KMS-11 (cell line): ENCODE measurements around the gene RRP36.

Experiments used
- H2AFZ ChIP-seq: fragments of 200-600 bp; sonication (generic); 2 replicates; pipeline ENCODE4 v1.6.1; 2016; ENCODE audit warnings: antibody characterized with exemption, mixed run types, low read depth
- H3K27ac ChIP-seq: fragments of 200-600 bp; sonication (generic); 2 replicates; pipeline ENCODE4 v1.6.1; 2016; ENCODE audit warnings: mild to moderate bottlenecking, mixed run types
- H3K27me3 ChIP-seq: fragments of 200-600 bp; sonication (generic); 2 replicates; pipeline ENCODE4 v1.6.1; 2017; ENCODE audit warnings: mild to moderate bottlenecking, low read depth, mixed run types, moderate library complexity; ENCODE audit not compliant: insufficient read depth
- H3K36me3 ChIP-seq: fragments of 200-600 bp; sonication (generic); 2 replicates; pipeline ENCODE4 v1.6.1; 2017; ENCODE audit warnings: mild to moderate bottlenecking, mixed run types; ENCODE audit not compliant: insufficient read depth
- H3K4me1 ChIP-seq: fragments of 200-600 bp; sonication (generic); 2 replicates; pipeline ENCODE4 v1.6.1; 2016; ENCODE audit warnings: mild to moderate bottlenecking, low read depth, mixed run types; ENCODE audit not compliant: poor library complexity, severe bottlenecking
- H3K4me2 ChIP-seq: fragments of 200-600 bp; sonication (generic); 2 replicates; pipeline ENCODE4 v1.7.0; 2016; ENCODE audit warnings: mild to moderate bottlenecking, mixed run types
- H3K4me3 ChIP-seq: fragments of 200-600 bp; sonication (generic); IDR thresholded peaks from 2 replicates; pipeline ENCODE4 v1.6.1; 2017; ENCODE audit warnings: low read depth, low read length, mixed read lengths; ENCODE audit not compliant: insufficient read depth
- H3K79me2 ChIP-seq: fragments of 200-600 bp; sonication (generic); 2 replicates; pipeline ENCODE4 v1.6.1; 2016; ENCODE audit warnings: low read depth, mixed run types; ENCODE audit not compliant: insufficient read depth
- H3K9ac ChIP-seq: fragments of 200-600 bp; sonication (generic); 2 replicates; pipeline ENCODE4 v1.6.1; 2016; ENCODE audit warnings: mild to moderate bottlenecking, mixed run types
- H4K20me1 ChIP-seq: fragments of 200-600 bp; sonication (generic); 2 replicates; pipeline ENCODE4 v1.6.1; 2016; ENCODE audit warnings: mild to moderate bottlenecking, mixed run types; ENCODE audit not compliant: insufficient read depth
- CTCF ChIP-seq: fragments of 200-600 bp; sonication (generic); conservative IDR thresholded peaks from 2 replicates; pipeline ENCODE4 v1.6.1; 2017; ENCODE audit warnings: low read depth, mild to moderate bottlenecking, antibody characterized with exemption, low read length, moderate library complexity, mixed read lengths

RRP36 gene

GRCh38 chr6:43035495-43036194 lies 14.2 kb downstream of the RRP36 start:
- Histone ChIP-seq H3K4me1 (peaks cover 18% of the 10 kb centered on the region), H3K4me3 (no peak overlapping the region), H3K27me3 (no peaks in the 10 kb centered on the region), H3K36me3 (no peaks in the 10 kb centered on the region), H3K79me2 (no peaks in the 10 kb centered on the region), H2AFZ (no peak overlapping the region), H3K9ac (no peak overlapping the region), H4K20me1 (no peaks in the 10 kb centered on the region), H3K27ac (no peak overlapping the region), H3K4me2 (no peak overlapping the region)
- TF ChIP-seq CTCF, result no peak

GRCh38 chr6:43036712-43037111 lies 15.3 kb downstream of the RRP36 start:
- no peak overlapping the region for H3K4me2 ChIP-seq
- H3K4me3 ChIP-seq, result no peak overlapping the region
- H3K36me3 ChIP-seq, result no peaks in the 10 kb centered on the region
- H2AFZ ChIP-seq, result no peak overlapping the region
- no peaks in the 10 kb centered on the region for H4K20me1 ChIP-seq
- no peak for TF ChIP-seq CTCF
- no peak overlapping the region for H3K27ac ChIP-seq
- no peak overlapping the region for H3K9ac ChIP-seq
- no peaks in the 10 kb centered on the region for H3K27me3 ChIP-seq
- H3K79me2 ChIP-seq, result no peaks in the 10 kb centered on the region
- peaks cover 18% of the 10 kb centered on the region for H3K4me1 ChIP-seq

GRCh38 chr6:43037197-43037596 lies 15.8 kb downstream of the RRP36 start:
- Histone ChIP-seq H3K36me3 (no peaks in the 10 kb centered on the region), H3K79me2 (no peaks in the 10 kb centered on the region), H2AFZ (no peak overlapping the region), H3K27me3 (no peaks in the 10 kb centered on the region), H3K4me3 (no peak overlapping the region), H4K20me1 (no peaks in the 10 kb centered on the region), H3K9ac (no peak overlapping the region), H3K27ac (no peak overlapping the region), H3K4me1 (peaks cover 18% of the 10 kb centered on the region), H3K4me2 (no peak overlapping the region)
- TF ChIP-seq CTCF, result no peak

- Histone ChIP-seq H4K20me1 (no peaks in the 10 kb centered on the region), H3K27ac (no peak overlapping the region), H2AFZ (no peak overlapping the region), H3K4me1 (peaks cover 18% of the 10 kb centered on the region), H3K4me3 (no peak overlapping the region), H3K36me3 (no peaks in the 10 kb centered on the region), H3K4me2 (no peak overlapping the region), H3K9ac (no peak overlapping the region), H3K79me2 (no peaks in the 10 kb centered on the region), H3K27me3 (no peaks in the 10 kb centered on the region)
- TF ChIP-seq CTCF, result no peak
Observed at GRCh38 chr6:43037706-43038105, 16.3 kb downstream of the RRP36 start.
